ENCODE data around the gene LKAAEAR1. TPM values are rescaled to one million over a fixed set of nuclear protein-coding genes. Genes with fewer than 3 reads are reported as not detected.

The LKAAEAR1 gene
- total and polyA plus RNA-seq, 2 experiments from 2014 or later: 1.8 TPM; not detected in 1

DNA sequence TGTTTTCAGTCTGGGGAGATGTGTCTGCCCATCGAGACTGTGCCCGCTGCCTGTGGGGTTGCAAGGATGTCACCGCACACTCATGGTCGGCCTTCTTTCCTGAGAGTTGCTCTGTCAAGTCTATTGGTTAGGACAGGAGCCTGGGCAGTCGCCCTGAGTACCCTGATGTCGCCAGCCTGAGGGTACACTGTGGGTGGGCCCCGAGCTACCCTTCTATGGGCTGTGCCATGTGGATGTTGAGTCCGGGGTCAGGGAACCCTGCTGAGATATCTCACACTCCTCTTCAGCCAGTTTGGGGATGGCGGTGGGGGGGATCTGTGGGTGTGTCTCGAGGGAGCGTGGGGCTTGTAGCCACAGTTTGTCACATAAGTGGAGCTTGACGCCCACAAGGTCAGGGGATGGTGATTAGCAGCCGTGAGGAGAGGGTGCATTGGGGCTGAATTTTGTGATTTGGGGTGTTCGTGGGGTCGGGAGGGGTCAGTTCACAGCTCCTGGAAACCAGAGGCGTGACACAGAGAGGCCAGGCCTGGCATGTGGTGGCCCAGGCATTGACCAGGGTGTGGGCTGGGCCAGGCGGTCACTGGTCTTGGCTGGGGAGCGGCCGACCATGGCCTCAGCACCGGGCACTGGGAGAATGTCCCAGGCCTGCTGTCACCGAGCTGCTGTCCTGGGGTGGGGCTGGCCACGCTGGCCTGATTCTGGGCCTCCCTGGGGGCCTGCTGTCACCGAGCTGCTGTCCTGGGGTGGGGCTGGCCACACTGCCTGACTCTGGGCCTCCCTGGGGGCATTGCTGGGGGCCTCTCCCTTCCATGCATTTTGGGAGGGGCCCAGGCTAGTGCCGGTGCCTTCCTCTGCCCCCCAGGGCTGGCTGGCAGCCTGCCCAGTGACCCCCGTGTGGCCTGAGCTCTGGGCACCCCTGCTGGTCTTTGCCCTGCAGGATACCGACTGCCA lies 24.8 kb upstream of the LKAAEAR1 start:
- TF ChIP-seq, protein P1, sequence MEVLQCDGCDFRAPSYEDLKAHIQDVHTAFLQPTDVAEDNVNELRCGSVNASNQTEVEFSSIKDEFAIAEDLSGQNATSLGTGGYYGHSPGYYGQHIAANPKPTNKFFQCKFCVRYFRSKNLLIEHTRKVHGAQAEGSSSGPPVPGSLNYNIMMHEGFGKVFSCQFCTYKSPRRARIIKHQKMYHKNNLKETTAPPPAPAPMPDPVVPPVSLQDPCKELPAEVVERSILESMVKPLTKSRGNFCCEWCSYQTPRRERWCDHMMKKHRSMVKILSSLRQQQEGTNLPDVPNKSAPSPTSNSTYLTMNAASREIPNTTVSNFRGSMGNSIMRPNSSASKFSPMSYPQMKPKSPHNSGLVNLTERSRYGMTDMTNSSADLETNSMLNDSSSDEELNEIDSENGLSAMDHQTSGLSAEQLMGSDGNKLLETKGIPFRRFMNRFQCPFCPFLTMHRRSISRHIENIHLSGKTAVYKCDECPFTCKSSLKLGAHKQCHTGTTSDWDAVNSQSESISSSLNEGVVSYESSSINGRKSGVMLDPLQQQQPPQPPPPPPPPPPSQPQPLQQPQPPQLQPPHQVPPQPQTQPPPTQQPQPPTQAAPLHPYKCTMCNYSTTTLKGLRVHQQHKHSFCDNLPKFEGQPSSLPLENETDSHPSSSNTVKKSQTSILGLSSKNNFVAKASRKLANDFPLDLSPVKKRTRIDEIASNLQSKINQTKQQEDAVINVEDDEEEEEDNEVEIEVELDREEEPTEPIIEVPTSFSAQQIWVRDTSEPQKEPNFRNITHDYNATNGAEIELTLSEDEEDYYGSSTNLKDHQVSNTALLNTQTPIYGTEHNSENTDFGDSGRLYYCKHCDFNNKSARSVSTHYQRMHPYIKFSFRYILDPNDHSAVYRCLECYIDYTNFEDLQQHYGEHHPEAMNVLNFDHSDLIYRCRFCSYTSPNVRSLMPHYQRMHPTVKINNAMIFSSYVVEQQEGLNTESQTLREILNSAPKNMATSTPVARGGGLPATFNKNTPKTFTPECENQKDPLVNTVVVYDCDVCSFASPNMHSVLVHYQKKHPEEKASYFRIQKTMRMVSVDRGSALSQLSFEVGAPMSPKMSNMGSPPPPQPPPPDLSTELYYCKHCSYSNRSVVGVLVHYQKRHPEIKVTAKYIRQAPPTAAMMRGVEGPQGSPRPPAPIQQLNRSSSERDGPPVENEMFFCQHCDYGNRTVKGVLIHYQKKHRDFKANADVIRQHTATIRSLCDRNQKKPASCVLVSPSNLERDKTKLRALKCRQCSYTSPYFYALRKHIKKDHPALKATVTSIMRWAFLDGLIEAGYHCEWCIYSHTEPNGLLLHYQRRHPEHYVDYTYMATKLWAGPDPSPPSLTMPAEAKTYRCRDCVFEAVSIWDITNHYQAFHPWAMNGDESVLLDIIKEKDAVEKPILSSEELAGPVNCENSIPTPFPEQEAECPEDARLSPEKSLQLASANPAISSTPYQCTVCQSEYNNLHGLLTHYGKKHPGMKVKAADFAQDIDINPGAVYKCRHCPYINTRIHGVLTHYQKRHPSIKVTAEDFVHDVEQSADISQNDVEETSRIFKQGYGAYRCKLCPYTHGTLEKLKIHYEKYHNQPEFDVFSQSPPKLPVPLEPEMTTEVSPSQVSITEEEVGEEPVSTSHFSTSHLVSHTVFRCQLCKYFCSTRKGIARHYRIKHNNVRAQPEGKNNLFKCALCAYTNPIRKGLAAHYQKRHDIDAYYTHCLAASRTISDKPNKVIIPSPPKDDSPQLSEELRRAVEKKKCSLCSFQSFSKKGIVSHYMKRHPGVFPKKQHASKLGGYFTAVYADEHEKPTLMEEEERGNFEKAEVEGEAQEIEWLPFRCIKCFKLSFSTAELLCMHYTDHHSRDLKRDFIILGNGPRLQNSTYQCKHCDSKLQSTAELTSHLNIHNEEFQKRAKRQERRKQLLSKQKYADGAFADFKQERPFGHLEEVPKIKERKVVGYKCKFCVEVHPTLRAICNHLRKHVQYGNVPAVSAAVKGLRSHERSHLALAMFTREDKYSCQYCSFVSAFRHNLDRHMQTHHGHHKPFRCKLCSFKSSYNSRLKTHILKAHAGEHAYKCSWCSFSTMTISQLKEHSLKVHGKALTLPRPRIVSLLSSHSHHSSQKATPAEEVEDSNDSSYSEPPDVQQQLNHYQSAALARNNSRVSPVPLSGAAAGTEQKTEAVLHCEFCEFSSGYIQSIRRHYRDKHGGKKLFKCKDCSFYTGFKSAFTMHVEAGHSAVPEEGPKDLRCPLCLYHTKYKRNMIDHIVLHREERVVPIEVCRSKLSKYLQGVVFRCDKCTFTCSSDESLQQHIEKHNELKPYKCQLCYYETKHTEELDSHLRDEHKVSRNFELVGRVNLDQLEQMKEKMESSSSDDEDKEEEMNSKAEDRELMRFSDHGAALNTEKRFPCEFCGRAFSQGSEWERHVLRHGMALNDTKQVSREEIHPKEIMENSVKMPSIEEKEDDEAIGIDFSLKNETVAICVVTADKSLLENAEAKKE (CRISPR knock-in tag; IDR thresholded peaks at IDR 0.05): no peak
- TF ChIP-seq, protein P2, sequence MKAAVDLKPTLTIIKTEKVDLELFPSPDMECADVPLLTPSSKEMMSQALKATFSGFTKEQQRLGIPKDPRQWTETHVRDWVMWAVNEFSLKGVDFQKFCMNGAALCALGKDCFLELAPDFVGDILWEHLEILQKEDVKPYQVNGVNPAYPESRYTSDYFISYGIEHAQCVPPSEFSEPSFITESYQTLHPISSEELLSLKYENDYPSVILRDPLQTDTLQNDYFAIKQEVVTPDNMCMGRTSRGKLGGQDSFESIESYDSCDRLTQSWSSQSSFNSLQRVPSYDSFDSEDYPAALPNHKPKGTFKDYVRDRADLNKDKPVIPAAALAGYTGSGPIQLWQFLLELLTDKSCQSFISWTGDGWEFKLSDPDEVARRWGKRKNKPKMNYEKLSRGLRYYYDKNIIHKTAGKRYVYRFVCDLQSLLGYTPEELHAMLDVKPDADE (IDR thresholded peaks at IDR 0.05): no peak
- TF ChIP-seq POLR2AphosphoS5 (IDR thresholded peaks at IDR 0.05; ENCODE audit: low read depth) (no peak), STAT1 (IDR thresholded peaks at IDR 0.05; ENCODE audit: unreplicated experiment) (no peak), EZH2phosphoT487 (IDR thresholded peaks at IDR 0.05; ENCODE audit: unreplicated experiment) (no peak), NANOG (IDR thresholded peaks at IDR 0.05; ENCODE audit: borderline replicate concordance) (no peak)
- H3K27ac Mint-ChIP-seq: no peak overlapping the region
- no peaks in the 10 kb centered on the region for H3K79me2 ChIP-seq (replicated peaks; ENCODE audit: insufficient read depth)
- no peaks in the 10 kb centered on the region for H4K20me1 ChIP-seq (replicated peaks; ENCODE audit: insufficient read depth)
- H3K27me3 Mint-ChIP-seq (ENCODE audit: insufficient read depth, low read depth, poor library complexity): peaks cover 7% of the 10 kb centered on the region
- no peaks in the 10 kb centered on the region for H3K9me2 ChIP-seq (ENCODE audit: insufficient read depth)
- no peaks in the 10 kb centered on the region for H3F3A ChIP-seq (replicated peaks; ENCODE audit: low read depth)
- H3K4me3 Mint-ChIP-seq: no peak overlapping the region
- no peak overlapping the region for H2AFZ ChIP-seq
- no peak overlapping the region for H3K4me2 ChIP-seq
- no peak overlapping the region for H3K4me3 ChIP-seq
- DNase-seq (ENCODE audit: low spot score) (peak; percentile 0), ATAC-seq (no peak)
- H3K27ac ChIP-seq (ENCODE audit: low read depth): no peak overlapping the region
- H3K36me3 ChIP-seq (ENCODE audit: insufficient read depth): no peaks in the 10 kb centered on the region
- no peaks in the 10 kb centered on the region for H3K27me3 ChIP-seq (ENCODE audit: insufficient read depth)
- peaks cover 3% of the 10 kb centered on the region for H3K4me1 Mint-ChIP-seq
- no peaks in the 10 kb centered on the region; the same call in 2 of the 3 replicates for H3K9me3 Mint-ChIP-seq
- H3K4me1 ChIP-seq (ENCODE audit: insufficient read depth): no peaks in the 10 kb centered on the region
- H3K36me3 Mint-ChIP-seq (ENCODE audit: low read depth): no peaks in the 10 kb centered on the region
